Type B pancreatic cell (in vitro differentiated cells): ENCODE data around the gene GABARAPL2. TPM values are rescaled to one million over a fixed set of nuclear protein-coding genes. Genes with fewer than 3 reads are reported as not detected.

Experiments
- DNase-seq: peaks from one replicate; pipeline ENCODE4 v3.0.0; 2021; ENCODE audit warnings: mixed read lengths; ENCODE audit not compliant: unreplicated experiment; ENCODE audit errors: extremely low spot score
- H3K27ac Mint-ChIP-seq: 2 replicates; pipeline ENCODE4 v1.8.0; 2021; ENCODE audit warnings: mild to moderate bottlenecking, mixed read lengths
- H3K27me3 Mint-ChIP-seq: 2 replicates; pipeline ENCODE4 v1.8.0; 2021; ENCODE audit warnings: mixed read lengths
- H3K36me3 Mint-ChIP-seq: 2 replicates; pipeline ENCODE4 v1.8.0; 2021; ENCODE audit warnings: mixed read lengths
- H3K4me1 Mint-ChIP-seq: one replicate; pipeline ENCODE4 v1.8.0; 2021; ENCODE audit warnings: mixed read lengths; ENCODE audit not compliant: unreplicated experiment
- H3K4me3 Mint-ChIP-seq: 2 replicates; pipeline ENCODE4 v1.8.0; 2021; ENCODE audit warnings: mild to moderate bottlenecking, mixed read lengths
- H3K9me3 Mint-ChIP-seq: 2 replicates; pipeline ENCODE4 v1.8.0; 2021; ENCODE audit warnings: mixed read lengths
- total RNA-seq: library from RNA; stranded (reverse); gene quantifications from 2 replicates; pipeline ENCODE4 v1.2.1, GENCODE V29; 2021; ENCODE audit warnings: low replicate concordance
- TF ChIP-seq, protein P1 (sequence below): fragments of 200-600 bp; sonication (generic); conservative IDR thresholded peaks from 2 replicates; pipeline ENCODE4 v1.5.0; 2021; ENCODE audit warnings: antibody characterized with exemption, mild to moderate bottlenecking

The GABARAPL2 gene
- total RNA-seq, 1 donor from 2014 or later: 85.6 TPM

GRCh38 chr16:75624921-75625334 lies 58.7 kb downstream of the GABARAPL2 start:
- peak overlapping the region; percentile 23 for H3K4me3 Mint-ChIP-seq
- DNase-seq: no peak

GRCh38 chr16:75626806-75627205 lies 60.6 kb downstream of the GABARAPL2 start:
- DNase-seq: no peak
- TF ChIP-seq, protein P1, sequence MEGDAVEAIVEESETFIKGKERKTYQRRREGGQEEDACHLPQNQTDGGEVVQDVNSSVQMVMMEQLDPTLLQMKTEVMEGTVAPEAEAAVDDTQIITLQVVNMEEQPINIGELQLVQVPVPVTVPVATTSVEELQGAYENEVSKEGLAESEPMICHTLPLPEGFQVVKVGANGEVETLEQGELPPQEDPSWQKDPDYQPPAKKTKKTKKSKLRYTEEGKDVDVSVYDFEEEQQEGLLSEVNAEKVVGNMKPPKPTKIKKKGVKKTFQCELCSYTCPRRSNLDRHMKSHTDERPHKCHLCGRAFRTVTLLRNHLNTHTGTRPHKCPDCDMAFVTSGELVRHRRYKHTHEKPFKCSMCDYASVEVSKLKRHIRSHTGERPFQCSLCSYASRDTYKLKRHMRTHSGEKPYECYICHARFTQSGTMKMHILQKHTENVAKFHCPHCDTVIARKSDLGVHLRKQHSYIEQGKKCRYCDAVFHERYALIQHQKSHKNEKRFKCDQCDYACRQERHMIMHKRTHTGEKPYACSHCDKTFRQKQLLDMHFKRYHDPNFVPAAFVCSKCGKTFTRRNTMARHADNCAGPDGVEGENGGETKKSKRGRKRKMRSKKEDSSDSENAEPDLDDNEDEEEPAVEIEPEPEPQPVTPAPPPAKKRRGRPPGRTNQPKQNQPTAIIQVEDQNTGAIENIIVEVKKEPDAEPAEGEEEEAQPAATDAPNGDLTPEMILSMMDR: no peak
- peaks cover 23% of the 10 kb centered on the region for H3K36me3 Mint-ChIP-seq
- no peak overlapping the region for H3K27ac Mint-ChIP-seq
- no peaks in the 10 kb centered on the region for H3K27me3 Mint-ChIP-seq
- no peak overlapping the region for H3K4me3 Mint-ChIP-seq
- H3K9me3 Mint-ChIP-seq: no peaks in the 10 kb centered on the region
- H3K4me1 Mint-ChIP-seq: peaks cover under 1% of the 10 kb centered on the region

More at GRCh38 chr16:75624921-75625334, 58.7 kb downstream of the GABARAPL2 start:
- Mint-ChIP-seq H3K9me3 (no peaks in the 10 kb centered on the region), H3K36me3 (peaks cover 17% of the 10 kb centered on the region), H3K27ac (peak overlapping the region; percentile 4), H3K4me1 (peaks cover 12% of the 10 kb centered on the region), H3K27me3 (no peaks in the 10 kb centered on the region)
- TF ChIP-seq, protein P1: no peak

Other genes starting within 250 kb of the GABARAPL2 start
- 62.5 and 84.9 TPM in 2 replicates for gene CFDP1, start 132.9 kb upstream of the GABARAPL2 start, total RNA-seq
- gene TMEM170A, start 101.7 kb upstream of the GABARAPL2 start, total RNA-seq: 37.9 and 46.4 TPM in 2 replicates
- 1.8 and 6.0 TPM in 2 replicates for gene CHST6, start 70.9 kb upstream of the GABARAPL2 start, total RNA-seq
- gene CHST5, start 30.3 kb upstream of the GABARAPL2 start, total RNA-seq: 0.60 and 1.9 TPM in 2 replicates
- gene TMEM231, start 10.1 kb upstream of the GABARAPL2 start, total RNA-seq: 10.0 and 18.2 TPM in 2 replicates
- 39.6 and 51.9 TPM in 2 replicates for gene ADAT1, start 56.9 kb downstream of the GABARAPL2 start, total RNA-seq
- 129 and 142 TPM in 2 replicates for gene KARS1, start 81.3 kb downstream of the GABARAPL2 start, total RNA-seq
- gene TERF2IP, start 81.4 kb downstream of the GABARAPL2 start, total RNA-seq: 38.8 and 44.8 TPM in 2 replicates
- gene CPHXL2, start 110.6 kb downstream of the GABARAPL2 start, total RNA-seq: not detected in 2 replicates
- gene DUXB, start 135.1 kb downstream of the GABARAPL2 start, total RNA-seq: not detected in 2 replicates
- not detected in 2 replicates for gene CPHXL, start 160.1 kb downstream of the GABARAPL2 start, total RNA-seq